Stimulated activated CD4-positive, alpha-beta T cell treated with anti-CD3 and anti-CD28 coated beads, Interleukin-12 subunit alpha, Interleukin-12 subunit beta, amount 100 ng/mL, for 24 hours (primary cell): ENCODE data around the gene ADAMTS17.
"Not testable (repeated sequence)": the region's sequence is repeated elsewhere in the genome, so short reads cannot be mapped to it uniquely, and the experiment has no call there.

Source experiments
- DNase-seq, 2 experiments: peaks; one replicate each; pipeline ENCODE4 v3.0.0-alpha.2; 2020; ENCODE audit warnings: low read depth in 2 of 2

ADAMTS17 gene

DNA sequence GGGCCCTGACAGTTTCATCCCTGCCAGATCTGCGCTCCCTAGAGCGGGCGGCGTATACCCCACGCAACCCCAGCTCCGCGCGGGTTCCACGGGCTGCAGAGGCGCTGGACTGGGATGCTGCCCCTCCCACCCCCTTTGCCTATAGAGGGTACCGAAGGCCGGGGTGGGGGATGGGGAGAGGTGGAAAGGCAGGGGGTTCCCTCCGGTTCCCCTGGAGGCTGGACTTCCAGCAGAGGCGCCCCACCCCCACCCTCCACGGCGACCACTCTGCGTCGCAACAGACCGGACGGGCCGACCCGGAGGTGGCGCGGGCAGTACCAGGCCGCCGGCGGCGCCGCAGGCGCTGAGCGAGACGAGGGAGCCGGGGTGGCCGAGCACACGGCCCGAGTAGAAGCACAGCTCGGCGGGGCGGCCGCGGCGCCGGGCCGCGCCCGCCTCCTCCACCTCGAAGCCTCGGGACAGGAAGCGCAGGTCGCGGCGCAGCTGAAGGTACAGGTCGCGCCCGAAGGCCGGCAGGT is 995 bp downstream of the ADAMTS17 start:
- DNase-seq = no peak

DNA sequence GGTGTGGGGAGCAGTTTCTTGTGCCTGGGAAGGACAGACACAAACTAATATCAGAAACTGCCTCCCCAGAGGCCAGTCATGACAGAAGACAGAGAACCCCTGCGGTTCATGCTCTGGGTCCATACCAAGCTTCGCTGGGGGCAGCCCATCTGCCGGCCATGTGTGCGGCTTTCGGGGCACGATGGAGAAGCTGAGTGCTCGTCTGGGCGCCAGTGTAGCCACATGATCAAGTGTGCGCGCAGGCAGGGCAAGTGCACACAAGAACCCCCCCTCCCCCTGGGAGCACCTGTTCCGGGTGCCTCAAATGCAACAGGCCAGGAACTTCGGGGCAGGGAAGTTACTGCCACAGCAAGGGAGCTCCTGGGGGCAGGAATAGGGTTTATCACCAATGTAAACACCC is 1.8 kb downstream of the ADAMTS17 start:
- DNase-seq = no peak

GRCh38 chr15:100339451-100339850 is 2.3 kb downstream of the ADAMTS17 start:
- DNase-seq = not testable (repeated sequence)

DNA sequence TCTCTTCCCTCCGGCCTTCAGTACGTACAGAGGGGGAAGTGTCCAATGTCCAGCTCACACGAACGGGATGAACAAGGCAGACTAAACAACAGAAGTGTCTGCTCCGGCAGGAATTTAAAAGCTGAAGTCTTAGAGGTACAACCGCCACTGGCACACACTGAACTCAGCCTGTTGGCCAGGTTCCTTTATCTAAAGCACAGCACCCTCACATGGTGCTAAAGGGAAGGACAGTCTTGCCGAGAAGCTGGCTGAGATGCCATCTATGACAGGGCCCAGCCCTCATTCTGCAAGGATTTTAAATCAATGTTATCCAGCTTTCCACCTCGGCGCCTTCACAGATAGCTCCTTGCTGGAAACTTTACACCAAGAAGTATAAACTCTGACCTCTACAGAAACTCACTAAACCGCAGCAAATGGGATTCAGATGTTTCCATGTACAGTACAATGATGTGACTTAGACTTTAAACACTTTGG is 2.8 kb downstream of the ADAMTS17 start:
- peak in 1 of 2 experiments; percentile 43 for DNase-seq

- DNase-seq = no peak
These were observed 3.5 kb downstream of the ADAMTS17 start for GRCh38 chr15:100338247-100338646.

DNA sequence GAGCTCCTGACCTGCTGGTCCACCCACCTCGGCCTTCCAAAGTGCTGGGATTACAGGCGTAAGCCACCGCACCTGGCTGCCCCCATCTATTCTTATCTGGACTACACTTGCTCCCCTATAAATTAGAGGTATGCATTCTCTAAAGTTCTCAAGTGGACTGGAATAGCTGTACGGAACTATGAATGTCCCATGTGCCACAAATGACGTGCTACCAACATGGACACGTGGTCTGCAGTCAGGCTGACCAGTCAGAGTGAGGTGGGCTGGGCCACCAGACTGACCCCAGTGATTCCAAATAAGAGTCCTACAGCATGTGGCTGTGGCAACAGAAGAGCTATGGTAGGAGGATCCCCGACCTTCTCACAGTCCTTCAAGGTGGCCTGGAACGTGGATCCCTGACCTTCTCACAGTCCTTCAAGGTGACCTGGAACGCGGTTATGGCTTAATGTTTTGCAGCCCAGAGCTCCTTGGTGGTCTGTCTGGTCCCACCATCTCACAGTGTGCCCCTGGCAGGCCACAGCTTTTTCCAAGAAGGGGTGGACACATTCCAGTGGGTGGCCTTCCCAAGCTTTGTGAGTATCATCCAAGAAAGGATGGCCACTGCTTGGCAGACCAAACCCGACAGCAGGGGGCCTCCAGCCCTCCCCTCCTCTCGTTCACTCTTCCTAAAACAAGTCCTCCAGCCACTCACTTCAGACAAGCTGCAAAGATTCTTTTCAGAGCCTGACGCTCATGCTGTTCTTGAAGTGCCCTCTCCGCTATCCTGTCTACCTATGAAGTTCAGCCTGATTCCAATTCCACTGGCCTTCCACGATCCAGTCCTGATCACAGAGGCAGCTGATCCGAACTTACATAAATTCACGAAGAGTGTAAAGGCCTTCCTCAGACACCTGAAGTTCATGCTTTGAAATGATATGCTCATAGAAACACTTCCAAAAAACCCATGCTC is 4.4 kb downstream of the ADAMTS17 start:
- DNase-seq = no peak

- DNase-seq = no peak
These were observed 5.7 kb downstream of the ADAMTS17 start for GRCh38 chr15:100336061-100336460.

- DNase-seq = no peak
These were observed 6.3 kb downstream of the ADAMTS17 start for GRCh38 chr15:100335335-100335999.

- DNase-seq = no peak
These were observed 6.9 kb downstream of the ADAMTS17 start for GRCh38 chr15:100334905-100335304.

DNA sequence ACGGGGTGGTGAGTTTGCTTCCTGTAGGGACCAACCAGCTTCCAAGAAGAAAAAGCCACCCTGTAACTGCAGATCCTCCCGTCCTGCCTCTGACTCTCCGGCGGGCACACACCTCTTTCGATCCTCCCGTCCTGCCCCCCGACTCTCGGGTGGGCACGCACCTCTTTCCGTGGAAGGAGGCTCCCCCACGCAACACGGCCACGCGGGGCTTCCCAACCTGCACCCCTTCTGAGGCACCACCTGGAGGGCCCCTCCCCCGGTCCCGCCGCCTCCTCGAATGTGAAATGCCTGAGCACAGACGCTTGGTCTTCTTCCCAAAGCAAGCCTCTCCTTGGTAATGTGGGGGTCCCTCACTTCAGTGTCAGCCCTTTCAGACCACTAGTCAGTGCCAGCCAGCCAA is 7.3 kb downstream of the ADAMTS17 start:
- DNase-seq = no peak

DNA sequence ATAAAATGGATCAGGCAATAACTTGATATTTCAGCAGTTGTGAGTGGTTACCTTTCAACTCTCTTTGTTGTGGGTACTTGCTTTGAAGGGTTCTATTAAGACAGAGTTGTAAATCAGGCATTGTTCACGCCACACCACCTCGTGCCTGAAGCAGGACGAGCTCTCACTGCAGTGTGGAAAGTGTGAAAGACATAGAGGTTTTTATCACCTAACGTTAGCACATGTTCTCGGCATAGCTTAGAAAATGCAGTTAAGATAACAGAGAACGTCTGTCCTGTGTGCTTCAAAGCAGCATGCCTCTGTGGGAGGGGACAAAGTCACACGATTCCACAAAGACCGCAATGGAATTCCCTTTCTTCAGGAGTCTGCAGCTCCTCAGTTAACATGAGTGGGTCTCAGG is 7.8 kb downstream of the ADAMTS17 start:
- no peak for DNase-seq

DNA sequence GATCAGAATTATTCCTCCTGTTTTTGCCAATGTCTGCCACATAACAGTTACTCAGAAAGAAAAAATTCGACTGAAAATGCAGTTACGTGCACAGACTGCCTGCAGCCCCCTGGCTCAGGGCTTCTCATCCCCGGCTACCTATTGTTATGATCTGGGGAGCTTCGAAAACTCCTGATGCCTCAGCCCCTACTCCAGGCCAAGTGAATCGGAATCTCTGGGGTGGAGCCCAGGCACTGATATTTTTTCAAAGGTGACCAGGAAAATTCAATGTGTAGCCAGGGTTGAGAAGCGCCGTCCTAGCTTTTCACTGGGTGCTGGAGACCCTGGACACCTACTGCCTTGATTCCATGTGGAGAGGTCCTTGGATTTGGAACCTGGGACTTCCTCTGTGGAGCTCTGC is 8.5 kb downstream of the ADAMTS17 start:
- DNase-seq = no peak

- DNase-seq = no peak
These were observed 9.1 kb downstream of the ADAMTS17 start for GRCh38 chr15:100332721-100333120.

- no peak for DNase-seq
These were observed 9.5 kb downstream of the ADAMTS17 start for GRCh38 chr15:100332231-100332630.

GRCh38 chr15:100330629-100331215 is 11.1 kb downstream of the ADAMTS17 start:
- DNase-seq = no peak

- peak in 1 of 2 experiments; percentile 26 for DNase-seq
These were observed 11.6 kb downstream of the ADAMTS17 start for GRCh38 chr15:100330221-100330620.

- DNase-seq = no peak
These were observed 13.0 kb downstream of the ADAMTS17 start for GRCh38 chr15:100328796-100329195.

DNA sequence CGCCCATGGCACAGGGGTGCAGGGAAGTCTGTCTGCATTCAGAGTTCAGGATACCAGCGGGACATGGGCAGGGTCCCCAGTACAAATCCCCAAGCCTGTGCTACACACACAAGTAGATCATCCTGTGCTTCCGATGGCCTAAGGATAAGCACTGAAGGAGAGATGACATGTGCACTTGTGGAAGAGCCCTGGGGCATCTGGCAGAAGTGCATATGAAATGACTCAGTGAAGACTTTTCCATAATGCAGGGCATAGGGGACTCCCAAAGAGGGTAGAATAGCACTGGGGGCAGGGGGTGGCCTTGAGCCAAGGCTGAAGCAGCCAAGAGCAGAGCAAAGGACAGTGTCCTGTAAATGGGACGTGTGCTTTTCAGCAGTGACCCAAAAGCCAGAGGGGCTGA is 22.9 kb downstream of the ADAMTS17 start:
- no peak for DNase-seq

- no peak for DNase-seq
These were observed 26.9 kb downstream of the ADAMTS17 start for GRCh38 chr15:100314809-100315400.

DNA sequence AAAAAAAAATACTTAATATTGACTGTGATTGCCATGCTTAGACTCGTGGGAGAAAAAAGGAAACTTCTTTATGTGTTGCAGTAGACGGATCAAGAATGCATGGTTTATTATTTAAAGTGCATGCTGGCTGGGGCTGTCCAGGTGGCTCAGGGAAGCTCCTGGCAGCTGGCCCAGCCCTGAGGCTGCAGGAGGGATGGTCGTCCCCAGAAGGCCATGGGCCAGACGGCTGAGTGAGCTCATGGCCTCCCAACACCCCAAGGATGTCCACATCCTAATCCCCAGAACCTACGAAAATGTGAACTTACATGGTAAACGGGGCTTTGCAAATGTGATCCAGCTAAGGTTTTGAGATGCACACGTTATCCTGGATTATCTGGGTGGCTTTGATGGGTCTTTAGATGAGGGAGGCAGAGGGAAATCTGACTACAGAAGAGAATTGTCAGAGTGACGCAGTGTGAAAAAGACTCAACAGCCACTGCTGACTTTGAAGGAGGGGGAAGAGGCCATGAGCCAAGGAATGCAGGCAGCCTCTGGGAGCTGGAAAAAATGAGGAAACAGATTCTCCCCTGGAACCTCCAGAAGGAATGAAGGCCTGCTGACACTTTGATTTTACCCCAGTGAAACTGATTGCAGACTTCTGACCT is 29.8 kb downstream of the ADAMTS17 start:
- DNase-seq = no peak

DNA sequence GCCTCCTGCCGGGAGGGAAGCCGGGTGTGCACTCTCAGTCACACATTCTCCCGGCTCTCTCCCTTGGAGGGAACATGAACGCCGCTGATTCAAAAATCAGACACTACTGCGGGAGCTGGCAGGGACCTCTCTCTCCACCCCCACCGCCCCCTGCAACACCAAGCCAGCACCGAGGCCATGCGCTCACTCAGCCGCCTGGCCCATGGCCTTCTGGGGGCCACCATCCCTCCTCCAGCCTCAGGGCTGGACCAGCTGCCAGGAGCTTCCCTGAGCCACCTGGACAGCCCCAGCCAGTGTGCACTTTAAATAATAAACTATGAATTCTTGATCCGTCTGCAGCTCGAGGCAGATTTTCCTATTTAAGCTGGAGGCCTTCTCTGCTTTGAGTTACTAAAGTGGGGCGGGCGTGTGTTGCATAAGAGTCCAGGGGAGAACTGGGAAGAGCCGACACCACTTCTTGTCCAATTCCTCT is 30.6 kb downstream of the ADAMTS17 start:
- DNase-seq = no peak
